GM19395 (cell line): ENCODE results near the gene PSMB8.

Experiments used
- ATAC-seq: cut with Tn5 transposase; IDR thresholded peaks from one replicate; pipeline ENCODE4 v1.9.1; 2021; ENCODE audit warnings: mild to moderate bottlenecking, moderate library complexity; ENCODE audit not compliant: unreplicated experiment

Gene PSMB8

DNA sequence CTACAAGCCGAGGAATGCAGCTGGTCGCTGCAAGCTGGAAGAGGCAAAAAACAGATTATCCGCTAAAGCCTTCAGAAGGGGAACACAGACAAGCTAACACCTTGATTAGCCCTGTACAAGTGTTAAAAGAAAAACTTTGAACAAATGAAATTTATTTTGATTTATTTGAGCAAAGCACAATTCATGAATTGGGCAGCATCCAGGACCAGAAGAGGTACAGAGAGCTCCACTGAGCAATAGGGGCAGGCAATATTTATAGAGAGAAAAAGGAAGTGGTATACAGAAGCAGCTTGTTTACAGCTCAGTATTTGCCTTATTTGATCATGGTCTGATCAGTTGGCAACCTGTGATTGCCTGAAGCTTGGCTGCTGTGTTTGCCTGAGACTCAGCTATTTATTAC is 44.7 kb downstream of the PSMB8 start:
- ATAC-seq = no peak

DNA sequence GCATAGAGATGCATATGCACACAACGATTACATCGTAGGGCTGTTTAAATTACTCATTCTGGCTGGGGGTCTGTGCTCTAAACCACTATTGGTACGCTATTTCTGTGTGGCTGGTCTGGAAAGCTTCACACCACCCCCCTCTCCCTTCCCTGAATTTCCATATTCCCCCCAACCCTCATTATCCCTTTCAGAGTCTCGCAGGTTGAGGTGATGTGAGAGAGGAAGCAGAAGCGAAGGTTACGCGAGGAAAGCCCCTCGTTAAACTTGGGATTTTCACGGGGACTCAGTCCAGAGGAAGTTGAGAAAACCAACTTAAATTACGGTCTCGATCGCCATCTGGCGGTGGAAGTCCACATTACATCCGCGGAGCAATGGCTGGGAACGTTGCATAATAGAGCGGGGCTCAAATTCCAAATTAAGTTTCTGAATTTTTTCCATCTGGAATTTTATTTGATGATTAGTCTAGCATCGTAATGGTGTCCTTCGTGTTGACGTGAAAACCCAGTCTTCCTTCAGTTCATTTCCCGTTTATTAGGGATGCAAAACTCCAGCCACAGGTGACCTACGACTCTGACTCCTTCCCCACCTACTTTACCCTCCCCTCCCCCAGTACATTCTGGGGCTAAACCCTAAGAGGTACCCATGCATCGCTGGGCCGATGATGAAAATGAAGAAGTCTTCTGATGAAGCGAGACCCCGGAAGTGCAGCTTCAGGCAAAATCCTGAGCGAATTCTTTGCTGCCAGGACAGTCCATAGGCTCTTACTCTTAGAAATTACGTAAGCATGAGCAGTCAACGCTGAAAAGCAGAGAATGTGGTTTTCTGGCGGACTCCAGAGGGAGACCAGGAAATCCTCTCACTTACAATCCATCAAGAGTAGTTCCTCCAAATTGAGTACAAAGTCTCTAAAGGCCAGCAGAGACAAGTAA is 46.7 kb downstream of the PSMB8 start:
- ATAC-seq = no peak

DNA sequence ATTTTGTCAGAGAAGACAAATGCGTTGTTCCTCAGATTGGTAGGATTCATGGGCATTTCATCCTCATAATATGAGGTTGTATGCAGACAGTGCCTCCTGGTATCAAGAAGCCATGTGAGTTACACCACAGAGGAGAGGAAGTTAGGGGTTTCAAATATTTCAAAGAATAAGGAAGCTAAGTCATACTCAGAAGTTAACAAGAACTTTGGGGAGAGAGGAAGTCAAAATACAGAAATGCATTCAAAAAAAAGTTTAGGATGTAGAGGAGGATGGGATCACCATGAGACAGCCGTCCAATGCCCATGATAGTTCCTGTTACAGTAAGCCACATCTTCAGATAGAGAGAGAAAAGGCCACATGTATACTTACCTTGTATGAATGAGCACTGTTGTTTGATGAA is 49.3 kb downstream of the PSMB8 start:
- ATAC-seq = no peak

DNA sequence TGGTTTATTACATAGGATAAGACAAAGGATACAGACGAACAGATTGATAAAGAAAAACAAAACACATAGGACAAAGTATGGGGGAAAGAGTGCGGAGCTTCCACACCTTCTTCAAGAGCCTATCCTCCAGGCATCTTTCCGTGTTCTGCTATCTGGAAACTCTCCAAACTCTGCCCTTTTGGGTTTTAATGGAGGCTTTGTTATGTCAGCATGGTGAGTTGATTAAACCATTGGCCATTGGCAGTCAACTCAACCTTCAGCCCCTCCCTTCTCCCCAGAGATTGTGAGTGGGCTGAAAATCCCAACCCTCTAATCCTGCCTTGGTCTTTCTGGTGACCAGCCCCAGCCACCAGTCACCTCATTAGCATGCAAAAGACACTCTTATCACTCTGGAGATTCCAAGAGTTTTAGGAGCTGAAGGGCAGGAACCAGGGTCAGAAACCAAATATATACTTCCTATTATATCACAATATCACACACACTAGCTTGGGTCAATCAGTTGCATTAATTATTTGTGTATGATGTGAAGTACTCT is 50.9 kb downstream of the PSMB8 start:
- no peak for ATAC-seq
